K562 (cell line): Measurements from ENCODE around the gene TRUB2. TPM values are rescaled to one million over a fixed set of nuclear protein-coding genes. Genes with fewer than 3 reads are reported as not detected.

Experiments
- BACH1 ChIP-seq: fragments of 200-800 bp; sonication (Bioruptor generic); IDR thresholded peaks from 2 replicates; pipeline ENCODE4 v1.6.1; 2016; ENCODE audit warnings: missing genetic modification characterization, missing compliant biosample characterization
- MTA1 ChIP-seq: fragments of 450-650 bp; IDR thresholded peaks from 2 replicates; pipeline ENCODE4 v1.6.1; 2017; ENCODE audit warnings: borderline replicate concordance
- RBM14 ChIP-seq: fragments of 200-400 bp; formaldehyde crosslinking; IDR thresholded peaks from 2 replicates; pipeline ENCODE4 v1.6.1; 2018; ENCODE audit warnings: low read depth, mild to moderate bottlenecking, low read length, moderate library complexity, borderline replicate concordance; ENCODE audit not compliant: insufficient read depth
- SRF ChIP-seq, 2 experiments: fragments of 250-450, 450-650 bp in 1 of 2; sonication (Bioruptor Pico) in 1 of 2; sonication (generic) in 1 of 2; formaldehyde crosslinking; IDR thresholded peaks; 2 replicates each; pipeline versions ENCODE4 v1.5.0 to v1.5.1; 2020 to 2022; ENCODE audit warnings: mild to moderate bottlenecking in 1 of 2, missing genetic modification reagents in 1 of 2
- ZFP1 ChIP-seq: fragments of 450-650 bp; formaldehyde crosslinking; IDR thresholded peaks from 2 replicates; pipeline ENCODE4 v1.4.0; 2020; ENCODE audit warnings: mild to moderate bottlenecking, mixed read lengths
- ZNF41 ChIP-seq: fragments of 250-450 bp; sonication (Bioruptor Pico); conservative IDR thresholded peaks from 2 replicates; pipeline ENCODE4 v1.4.0; 2020; ENCODE audit warnings: mild to moderate bottlenecking
- ZNF444 ChIP-seq: fragments of 250-450 bp; sonication (Bioruptor Pico); IDR thresholded peaks from 2 replicates; pipeline ENCODE4 v1.4.0; 2020; ENCODE audit warnings: mild to moderate bottlenecking, moderate library complexity
- ZNF695 ChIP-seq: fragments of 450-650 bp; formaldehyde crosslinking; IDR thresholded peaks from 2 replicates; pipeline ENCODE4 v1.4.0; 2020; ENCODE audit warnings: mild to moderate bottlenecking, moderate library complexity
- ZNF707 ChIP-seq: fragments of 250-450 bp; sonication (Bioruptor Pico); conservative IDR thresholded peaks from 2 replicates; pipeline ENCODE4 v1.8.0; 2022; ENCODE audit warnings: inconsistent platforms, mild to moderate bottlenecking, moderate library complexity
- polyA plus RNA-seq, 8 experiments: library from polyadenylated mRNA; depleted of rRNA in 4 of 8; stranded (reverse) in 5 of 8; unstranded in 3 of 8; fragments of >200 nt; fragmentation: Nextera tagmentation in 2 of 8; fragmentation: Illumina TruSeq in 1 of 8; extraction: Ambion mirVana in 2 of 8; extraction: Trizol in 1 of 8; gene quantifications; 2 replicates each; pipeline versions ENCODE4 v1.2.1 to v1.2.3, GENCODE V29; 2011 to 2014; ENCODE audit warnings: inconsistent platforms in 1 of 8, missing spikeins in 1 of 8
- total RNA-seq, 7 experiments: library from RNA; depleted of rRNA in 6 of 7; stranded (reverse); fragments of >200 nt in 6 of 7; fragmentation: Illumina TruSeq in 2 of 7; extraction: Trizol in 2 of 7; gene quantifications; 2 replicates each; pipeline versions ENCODE4 v1.2.1 to v1.2.3, GENCODE V29; 2011 to 2021; ENCODE audit warnings: low replicate concordance in 1 of 7
- TF ChIP-seq, protein P1 (sequence below): sonication (generic); formaldehyde crosslinking; IDR thresholded peaks from 2 replicates; pipeline ENCODE4 v1.8.1; 2023; ENCODE audit warnings: missing genetic modification reagents, mild to moderate bottlenecking, borderline replicate concordance
- TF ChIP-seq, protein P2 (sequence below): fragments of 450-650 bp; IDR thresholded peaks from 2 replicates; pipeline ENCODE4 v1.6.1; 2014; ENCODE audit warnings: low read depth, mild to moderate bottlenecking, moderate library complexity, borderline replicate concordance
- TF ChIP-seq, protein P3 (sequence below): sonication (generic); formaldehyde crosslinking; IDR thresholded peaks from 2 replicates; pipeline ENCODE4 v1.8.0; 2022; ENCODE audit warnings: mild to moderate bottlenecking, missing genetic modification reagents

Gene TRUB2
- total and polyA plus RNA-seq, 9 of the 15 experiments (the other 6 are each of a cell fraction or from before 2014, with no cell fraction given), result 9.3 to 110 (median 63.0) TPM

DNA sequence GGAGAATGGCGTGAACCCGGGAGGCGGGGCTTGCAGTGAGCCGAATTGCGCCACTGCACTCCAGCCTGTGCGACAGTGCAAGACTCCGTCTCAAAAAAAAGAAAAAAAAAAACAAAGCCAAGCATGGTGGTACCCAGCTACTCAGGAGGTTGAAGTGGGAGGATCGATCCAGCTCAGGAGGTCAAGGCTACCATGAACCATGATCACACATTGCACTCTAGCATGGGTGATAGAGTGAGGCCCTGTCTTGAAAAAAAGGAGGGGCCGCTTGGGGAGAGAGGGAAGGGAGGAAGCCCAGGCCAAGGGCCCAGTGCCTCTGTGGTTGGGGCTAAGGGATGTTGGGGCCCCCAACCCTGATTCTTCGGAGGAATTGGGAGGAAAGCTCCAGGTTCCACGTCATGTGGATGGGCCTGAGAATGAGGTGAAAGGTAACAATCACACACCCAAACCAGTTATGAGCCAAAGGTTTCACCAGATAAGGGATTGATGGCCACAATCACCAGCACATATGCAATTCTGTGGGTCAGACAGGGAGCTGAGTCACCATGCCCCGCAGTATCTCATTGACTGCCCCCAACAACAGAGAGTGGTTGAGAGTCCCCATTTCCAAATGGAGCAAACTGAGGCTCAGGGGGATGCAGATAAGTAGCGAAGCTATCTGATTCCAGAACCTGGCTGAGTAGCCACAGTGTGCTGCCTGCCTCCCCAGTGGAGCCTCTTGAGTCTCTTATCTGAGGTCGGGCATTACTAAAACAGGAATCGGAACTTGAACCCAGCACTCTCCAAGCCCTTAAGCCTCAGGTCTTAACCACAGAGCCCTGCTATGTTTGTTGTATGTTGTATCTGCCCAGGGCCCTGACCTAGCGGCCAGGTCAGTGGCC, 25.7 kb downstream of the TRUB2 start (continued):
- TF ChIP-seq, protein P1, sequence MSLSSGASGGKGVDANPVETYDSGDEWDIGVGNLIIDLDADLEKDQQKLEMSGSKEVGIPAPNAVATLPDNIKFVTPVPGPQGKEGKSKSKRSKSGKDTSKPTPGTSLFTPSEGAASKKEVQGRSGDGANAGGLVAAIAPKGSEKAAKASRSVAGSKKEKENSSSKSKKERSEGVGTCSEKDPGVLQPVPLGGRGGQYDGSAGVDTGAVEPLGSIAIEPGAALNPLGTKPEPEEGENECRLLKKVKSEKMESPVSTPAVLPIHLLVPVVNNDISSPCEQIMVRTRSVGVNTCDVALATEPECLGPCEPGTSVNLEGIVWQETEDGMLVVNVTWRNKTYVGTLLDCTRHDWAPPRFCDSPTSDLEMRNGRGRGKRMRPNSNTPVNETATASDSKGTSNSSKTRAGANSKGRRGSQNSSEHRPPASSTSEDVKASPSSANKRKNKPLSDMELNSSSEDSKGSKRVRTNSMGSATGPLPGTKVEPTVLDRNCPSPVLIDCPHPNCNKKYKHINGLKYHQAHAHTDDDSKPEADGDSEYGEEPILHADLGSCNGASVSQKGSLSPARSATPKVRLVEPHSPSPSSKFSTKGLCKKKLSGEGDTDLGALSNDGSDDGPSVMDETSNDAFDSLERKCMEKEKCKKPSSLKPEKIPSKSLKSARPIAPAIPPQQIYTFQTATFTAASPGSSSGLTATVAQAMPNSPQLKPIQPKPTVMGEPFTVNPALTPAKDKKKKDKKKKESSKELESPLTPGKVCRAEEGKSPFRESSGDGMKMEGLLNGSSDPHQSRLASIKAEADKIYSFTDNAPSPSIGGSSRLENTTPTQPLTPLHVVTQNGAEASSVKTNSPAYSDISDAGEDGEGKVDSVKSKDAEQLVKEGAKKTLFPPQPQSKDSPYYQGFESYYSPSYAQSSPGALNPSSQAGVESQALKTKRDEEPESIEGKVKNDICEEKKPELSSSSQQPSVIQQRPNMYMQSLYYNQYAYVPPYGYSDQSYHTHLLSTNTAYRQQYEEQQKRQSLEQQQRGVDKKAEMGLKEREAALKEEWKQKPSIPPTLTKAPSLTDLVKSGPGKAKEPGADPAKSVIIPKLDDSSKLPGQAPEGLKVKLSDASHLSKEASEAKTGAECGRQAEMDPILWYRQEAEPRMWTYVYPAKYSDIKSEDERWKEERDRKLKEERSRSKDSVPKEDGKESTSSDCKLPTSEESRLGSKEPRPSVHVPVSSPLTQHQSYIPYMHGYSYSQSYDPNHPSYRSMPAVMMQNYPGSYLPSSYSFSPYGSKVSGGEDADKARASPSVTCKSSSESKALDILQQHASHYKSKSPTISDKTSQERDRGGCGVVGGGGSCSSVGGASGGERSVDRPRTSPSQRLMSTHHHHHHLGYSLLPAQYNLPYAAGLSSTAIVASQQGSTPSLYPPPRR (CRISPR knock-in tag), result no peak
- TF ChIP-seq ZNF41 (CRISPR knock-in tag) (no peak), ZNF444 (CRISPR knock-in tag) (no peak), BACH1 (tag) (no peak), MTA1 (no peak), SRF (CRISPR knock-in tag; IDR thresholded peaks at IDR 0.05) (no peak), ZNF695 (no peak), ZNF707 (CRISPR knock-in tag) (no peak), RBM14 (no peak), ZFP1 (no peak)
- TF ChIP-seq, protein P2, sequence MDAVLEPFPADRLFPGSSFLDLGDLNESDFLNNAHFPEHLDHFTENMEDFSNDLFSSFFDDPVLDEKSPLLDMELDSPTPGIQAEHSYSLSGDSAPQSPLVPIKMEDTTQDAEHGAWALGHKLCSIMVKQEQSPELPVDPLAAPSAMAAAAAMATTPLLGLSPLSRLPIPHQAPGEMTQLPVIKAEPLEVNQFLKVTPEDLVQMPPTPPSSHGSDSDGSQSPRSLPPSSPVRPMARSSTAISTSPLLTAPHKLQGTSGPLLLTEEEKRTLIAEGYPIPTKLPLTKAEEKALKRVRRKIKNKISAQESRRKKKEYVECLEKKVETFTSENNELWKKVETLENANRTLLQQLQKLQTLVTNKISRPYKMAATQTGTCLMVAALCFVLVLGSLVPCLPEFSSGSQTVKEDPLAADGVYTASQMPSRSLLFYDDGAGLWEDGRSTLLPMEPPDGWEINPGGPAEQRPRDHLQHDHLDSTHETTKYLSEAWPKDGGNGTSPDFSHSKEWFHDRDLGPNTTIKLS, result no peak
- TF ChIP-seq, protein P3, sequence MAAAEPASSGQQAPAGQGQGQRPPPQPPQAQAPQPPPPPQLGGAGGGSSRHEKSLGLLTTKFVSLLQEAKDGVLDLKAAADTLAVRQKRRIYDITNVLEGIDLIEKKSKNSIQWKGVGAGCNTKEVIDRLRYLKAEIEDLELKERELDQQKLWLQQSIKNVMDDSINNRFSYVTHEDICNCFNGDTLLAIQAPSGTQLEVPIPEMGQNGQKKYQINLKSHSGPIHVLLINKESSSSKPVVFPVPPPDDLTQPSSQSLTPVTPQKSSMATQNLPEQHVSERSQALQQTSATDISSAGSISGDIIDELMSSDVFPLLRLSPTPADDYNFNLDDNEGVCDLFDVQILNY (CRISPR knock-in tag), result no peak
